ENCODE data around the gene BCL2A1.

DNA sequence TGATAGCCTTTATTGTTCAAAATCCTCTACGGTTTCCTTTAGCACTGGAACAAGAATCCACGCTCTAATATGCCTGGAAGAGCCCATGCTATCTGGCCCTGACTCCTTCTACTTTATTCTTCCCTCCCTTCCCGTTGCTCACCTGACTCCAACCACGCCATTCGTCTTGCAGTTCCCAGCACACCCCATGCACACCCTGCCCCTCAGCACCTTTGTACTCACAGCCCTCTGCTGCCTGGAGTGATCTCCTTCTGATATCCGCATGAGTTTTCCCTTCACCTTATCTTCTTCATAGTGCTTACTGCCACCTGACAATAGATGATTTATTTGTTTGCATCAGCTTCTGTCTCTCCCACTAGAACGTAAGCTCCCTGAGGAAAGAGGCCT is 16.6 kb upstream of the BCL2A1 start:
- TF ChIP-seq CTCF (IDR thresholded peaks at IDR 0.05; ENCODE audit: insufficient read depth, low read length, poor library complexity, severe bottlenecking) = no peak
- TF ChIP-seq EZH2phosphoT487 (conservative IDR thresholded peaks at IDR 0.05; ENCODE audit: low read length) = no peak

Measured in SU-DHL-6 (cell line).